ENCODE results near the gene MECR.

DNA sequence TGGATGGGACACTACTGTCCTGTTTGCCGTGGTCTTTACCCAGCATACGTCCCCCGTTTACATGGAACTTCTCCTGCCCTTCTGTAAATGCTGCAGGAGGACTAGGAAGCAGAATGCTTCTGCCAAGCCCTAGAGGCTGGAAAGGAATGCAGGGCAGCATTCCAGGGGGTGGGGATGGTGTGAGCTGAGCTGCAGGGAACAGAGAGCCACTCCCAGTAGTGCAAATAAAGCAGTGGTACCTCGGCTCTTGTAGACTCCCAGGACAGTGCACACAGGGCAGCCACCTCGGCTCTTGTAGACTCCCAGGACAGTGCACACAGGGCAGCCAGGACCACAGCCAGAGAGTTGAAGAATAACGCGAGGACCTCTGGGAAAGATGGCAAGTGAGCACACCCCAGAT lies 41.0 kb upstream of the MECR start:
- TF ChIP-seq, protein P1, sequence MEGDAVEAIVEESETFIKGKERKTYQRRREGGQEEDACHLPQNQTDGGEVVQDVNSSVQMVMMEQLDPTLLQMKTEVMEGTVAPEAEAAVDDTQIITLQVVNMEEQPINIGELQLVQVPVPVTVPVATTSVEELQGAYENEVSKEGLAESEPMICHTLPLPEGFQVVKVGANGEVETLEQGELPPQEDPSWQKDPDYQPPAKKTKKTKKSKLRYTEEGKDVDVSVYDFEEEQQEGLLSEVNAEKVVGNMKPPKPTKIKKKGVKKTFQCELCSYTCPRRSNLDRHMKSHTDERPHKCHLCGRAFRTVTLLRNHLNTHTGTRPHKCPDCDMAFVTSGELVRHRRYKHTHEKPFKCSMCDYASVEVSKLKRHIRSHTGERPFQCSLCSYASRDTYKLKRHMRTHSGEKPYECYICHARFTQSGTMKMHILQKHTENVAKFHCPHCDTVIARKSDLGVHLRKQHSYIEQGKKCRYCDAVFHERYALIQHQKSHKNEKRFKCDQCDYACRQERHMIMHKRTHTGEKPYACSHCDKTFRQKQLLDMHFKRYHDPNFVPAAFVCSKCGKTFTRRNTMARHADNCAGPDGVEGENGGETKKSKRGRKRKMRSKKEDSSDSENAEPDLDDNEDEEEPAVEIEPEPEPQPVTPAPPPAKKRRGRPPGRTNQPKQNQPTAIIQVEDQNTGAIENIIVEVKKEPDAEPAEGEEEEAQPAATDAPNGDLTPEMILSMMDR (IDR thresholded peaks at IDR 0.05) = no peak
- TF ChIP-seq POLR2A (IDR thresholded peaks at IDR 0.05) = no peak
